Esophagus muscularis mucosa (tissue), 4 donors: ENCODE measurements around the gene FGFRL1.

Source experiments
- CTCF ChIP-seq, 3 experiments: fragments of 200-600 bp in 2 of 3; fragments of 450-650 bp in 1 of 3; sonication (generic) in 2 of 3; IDR thresholded peaks; one replicate each; pipeline ENCODE4 v1.5.1; 2017 to 2019; ENCODE audit warnings: antibody characterized with exemption in 3 of 3, mild to moderate bottlenecking in 2 of 3, moderate library complexity in 1 of 3
- EP300 ChIP-seq: sonication (generic); formaldehyde crosslinking; IDR thresholded peaks from one replicate; pipeline ENCODE4 v1.6.1; 2017; ENCODE audit warnings: antibody characterized with exemption
- POLR2A ChIP-seq: fragments of 450-650 bp; IDR thresholded peaks from one replicate; pipeline ENCODE4 v1.6.1; 2017; ENCODE audit warnings: antibody characterized with exemption, moderate library complexity, mild to moderate bottlenecking, low read depth

GRCh38 chr4:997375-998071 lies 13.9 kb upstream of the FGFRL1 start:
- TF ChIP-seq CTCF (IDR thresholded peaks at IDR 0.05) (no peak), EP300 (no peak), POLR2A (no peak)
